Measurements from ENCODE around the gene COL4A4.

Gene COL4A4

GRCh38 chr2:227163485-227163997, 464 bp downstream of the COL4A4 start:
- peak overlapping the region; percentile 59 for H3K4me3 ChIP-seq (ENCODE audit: control insufficient read depth, low read depth, low read length)
- TF ChIP-seq CTCF (conservative IDR thresholded peaks at IDR 0.05; ENCODE audit: control insufficient read depth, insufficient read depth, low read depth, low read length) = no peak
- DNase-seq (ENCODE audit: low read depth) = no peak

GRCh38 chr2:227161947-227162346, 2.1 kb downstream of the COL4A4 start:
- H3K4me3 ChIP-seq (ENCODE audit: control insufficient read depth, low read depth, low read length) = no peak overlapping the region
- DNase-seq (ENCODE audit: low read depth) = peak; percentile 30
- no peak for TF ChIP-seq CTCF (conservative IDR thresholded peaks at IDR 0.05; ENCODE audit: control insufficient read depth, insufficient read depth, low read depth, low read length)

GRCh38 chr2:227160164-227160563, 3.8 kb downstream of the COL4A4 start:
- TF ChIP-seq CTCF (conservative IDR thresholded peaks at IDR 0.05; ENCODE audit: control insufficient read depth, insufficient read depth, low read depth, low read length) = no peak
- no peak overlapping the region for H3K4me3 ChIP-seq (ENCODE audit: control insufficient read depth, low read depth, low read length)
- DNase-seq (ENCODE audit: low read depth) = no peak

GRCh38 chr2:227154986-227155774, 8.8 kb downstream of the COL4A4 start:
- peak; percentile 22 for TF ChIP-seq CTCF (conservative IDR thresholded peaks at IDR 0.05; ENCODE audit: control insufficient read depth, insufficient read depth, low read depth, low read length)
- H3K4me3 ChIP-seq (ENCODE audit: control insufficient read depth, low read depth, low read length) = no peak overlapping the region
- DNase-seq (ENCODE audit: low read depth) = peak; percentile 92

GRCh38 chr2:227153758-227154486, 10.1 kb downstream of the COL4A4 start:
- peak; percentile 89 for DNase-seq (ENCODE audit: low read depth)
- no peak for TF ChIP-seq CTCF (conservative IDR thresholded peaks at IDR 0.05; ENCODE audit: control insufficient read depth, insufficient read depth, low read depth, low read length)

GRCh38 chr2:227153307-227153706, 10.7 kb downstream of the COL4A4 start:
- no peak overlapping the region for H3K4me3 ChIP-seq (ENCODE audit: control insufficient read depth, low read depth, low read length)
- DNase-seq (ENCODE audit: low read depth) = no peak
- TF ChIP-seq CTCF (conservative IDR thresholded peaks at IDR 0.05; ENCODE audit: control insufficient read depth, insufficient read depth, low read depth, low read length) = no peak

More at GRCh38 chr2:227153758-227154486, 10.1 kb downstream of the COL4A4 start:
- no peak overlapping the region for H3K4me3 ChIP-seq (ENCODE audit: control insufficient read depth, low read depth, low read length)

All from fibroblast of mammary gland (primary cell).